ENCODE data around the gene PLEKHM1. TPM values are rescaled to one million over a fixed set of nuclear protein-coding genes. Genes with fewer than 3 reads are reported as not detected.
A peak's percentile ranks its signal among the peaks of the same experiment; 100 is the strongest.

Gene PLEKHM1
- total and polyA plus RNA-seq, 2 of the 13 experiments (the other 11 are each of a cell fraction or from before 2014, with no cell fraction given), result 7.6 to 13.5 TPM

DNA sequence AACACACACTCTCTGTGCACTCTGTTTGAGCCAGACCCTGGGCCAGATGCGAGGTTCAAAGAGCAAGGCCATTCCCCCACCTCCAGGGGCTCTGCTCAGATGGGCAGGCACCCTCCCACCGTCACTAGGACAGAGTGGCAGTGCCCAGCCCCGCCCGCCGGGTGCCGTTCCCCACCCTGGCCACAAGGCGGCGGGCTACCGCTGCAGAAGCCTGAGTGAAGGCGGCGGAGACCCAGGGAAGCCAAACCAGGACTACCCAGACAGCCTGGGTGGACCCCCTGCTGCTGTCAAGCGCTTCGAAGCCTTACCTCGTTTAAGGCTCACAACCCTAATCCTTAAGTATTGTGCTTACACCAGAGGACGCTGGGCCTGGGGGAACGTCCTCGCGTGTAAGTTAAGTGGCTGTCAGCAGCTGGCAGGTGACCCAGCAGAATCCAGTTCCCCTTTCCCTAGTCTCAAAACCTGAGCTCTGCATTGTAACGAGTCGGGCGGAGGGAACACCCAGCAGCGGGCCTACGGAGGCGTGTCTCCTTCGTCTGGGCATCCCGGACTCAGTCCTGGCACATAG, 62.4 kb downstream of the PLEKHM1 start (continued):
- TF ChIP-seq, protein P1, sequence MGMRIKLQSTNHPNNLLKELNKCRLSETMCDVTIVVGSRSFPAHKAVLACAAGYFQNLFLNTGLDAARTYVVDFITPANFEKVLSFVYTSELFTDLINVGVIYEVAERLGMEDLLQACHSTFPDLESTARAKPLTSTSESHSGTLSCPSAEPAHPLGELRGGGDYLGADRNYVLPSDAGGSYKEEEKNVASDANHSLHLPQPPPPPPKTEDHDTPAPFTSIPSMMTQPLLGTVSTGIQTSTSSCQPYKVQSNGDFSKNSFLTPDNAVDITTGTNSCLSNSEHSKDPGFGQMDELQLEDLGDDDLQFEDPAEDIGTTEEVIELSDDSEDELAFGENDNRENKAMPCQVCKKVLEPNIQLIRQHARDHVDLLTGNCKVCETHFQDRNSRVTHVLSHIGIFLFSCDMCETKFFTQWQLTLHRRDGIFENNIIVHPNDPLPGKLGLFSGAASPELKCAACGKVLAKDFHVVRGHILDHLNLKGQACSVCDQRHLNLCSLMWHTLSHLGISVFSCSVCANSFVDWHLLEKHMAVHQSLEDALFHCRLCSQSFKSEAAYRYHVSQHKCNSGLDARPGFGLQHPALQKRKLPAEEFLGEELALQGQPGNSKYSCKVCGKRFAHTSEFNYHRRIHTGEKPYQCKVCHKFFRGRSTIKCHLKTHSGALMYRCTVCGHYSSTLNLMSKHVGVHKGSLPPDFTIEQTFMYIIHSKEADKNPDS (CRISPR knock-in tag; IDR thresholded peaks at IDR 0.05), result no peak
- no peak for TF ChIP-seq NR2F6 (IDR thresholded peaks at IDR 0.05)
- TF ChIP-seq NR2F6 (CRISPR knock-in tag; IDR thresholded peaks at IDR 0.05), result peak; percentile 67
- TF ChIP-seq ZNF564 (CRISPR knock-in tag; IDR thresholded peaks at IDR 0.05), result peak; percentile 57; the same call in 1 of the 2 replicates
- TF ChIP-seq ZNF567 (CRISPR knock-in tag; IDR thresholded peaks at IDR 0.05; ENCODE audit: borderline replicate concordance), result no peak
- no peak for TF ChIP-seq DMAP1 (CRISPR knock-in tag; IDR thresholded peaks at IDR 0.05)
- no peak for TF ChIP-seq NFIB (CRISPR knock-in tag; IDR thresholded peaks at IDR 0.05; ENCODE audit: borderline replicate concordance)
- TF ChIP-seq, protein P2, sequence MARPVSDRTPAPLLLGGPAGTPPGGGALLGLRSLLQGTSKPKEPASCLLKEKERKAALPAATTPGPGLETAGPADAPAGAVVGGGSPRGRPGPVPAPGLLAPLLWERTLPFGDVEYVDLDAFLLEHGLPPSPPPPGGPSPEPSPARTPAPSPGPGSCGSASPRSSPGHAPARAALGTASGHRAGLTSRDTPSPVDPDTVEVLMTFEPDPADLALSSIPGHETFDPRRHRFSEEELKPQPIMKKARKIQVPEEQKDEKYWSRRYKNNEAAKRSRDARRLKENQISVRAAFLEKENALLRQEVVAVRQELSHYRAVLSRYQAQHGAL (CRISPR knock-in tag; IDR thresholded peaks at IDR 0.05; ENCODE audit: not compliant biosample characterization), result peak; percentile 65
- peak; percentile 77; the same call in 1 of the 2 replicates for TF ChIP-seq ZNF354B (CRISPR knock-in tag; IDR thresholded peaks at IDR 0.05)
- TF ChIP-seq, protein P3, sequence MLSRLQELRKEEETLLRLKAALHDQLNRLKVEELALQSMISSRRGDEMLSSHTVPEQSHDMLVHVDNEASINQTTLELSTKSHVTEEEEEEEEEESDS (CRISPR knock-in tag; IDR thresholded peaks at IDR 0.05; ENCODE audit: borderline replicate concordance), result no peak
- TF ChIP-seq AGO2 (optimal IDR thresholded peaks at IDR 0.05; ENCODE audit: low read depth, low read length), result no peak
- 0 out of 2 replicates have a peak, but pooled peaks have one; percentile 18 for TF ChIP-seq ONECUT2 (CRISPR knock-in tag; IDR thresholded peaks at IDR 0.05)
- no peak for TF ChIP-seq PAF1 (CRISPR knock-in tag; IDR thresholded peaks at IDR 0.05)
- no peak for TF ChIP-seq ZNF260 (CRISPR knock-in tag; IDR thresholded peaks at IDR 0.05; ENCODE audit: borderline replicate concordance, low read depth)
- no peak for TF ChIP-seq SP4 (CRISPR knock-in tag; IDR thresholded peaks at IDR 0.05)
- no peak for TF ChIP-seq U2AF2 (IDR thresholded peaks at IDR 0.05; ENCODE audit: low read depth, low read length)
- TF ChIP-seq ZNF282 (IDR thresholded peaks at IDR 0.05; ENCODE audit: partially characterized antibody), result no peak
- TF ChIP-seq GATAD1 (CRISPR knock-in tag; IDR thresholded peaks at IDR 0.05), result peak; percentile 67; the same call in 1 of the 2 replicates
- TF ChIP-seq HIVEP1 (CRISPR knock-in tag; IDR thresholded peaks at IDR 0.05), result 0 out of 2 replicates have a peak, but pooled peaks have one; percentile 15
- TF ChIP-seq RAD21 (CRISPR knock-in tag; IDR thresholded peaks at IDR 0.05), result peak; percentile 89
- TF ChIP-seq ATAD3A (CRISPR knock-in tag; IDR thresholded peaks at IDR 0.05), result no peak
- TF ChIP-seq ZNF850 (CRISPR knock-in tag; conservative IDR thresholded peaks at IDR 0.05), result no peak
- no peak for TF ChIP-seq ZNF24 (IDR thresholded peaks at IDR 0.05)
- TF ChIP-seq ZNF773 (CRISPR knock-in tag; IDR thresholded peaks at IDR 0.05; ENCODE audit: borderline replicate concordance), result no peak
- TF ChIP-seq POLR2AphosphoS2 (IDR thresholded peaks at IDR 0.05; ENCODE audit: low read depth, low read length), result no peak
- 0 out of 2 replicates have a peak, but pooled peaks have one; percentile 30 for TF ChIP-seq ZFP90 (CRISPR knock-in tag; IDR thresholded peaks at IDR 0.05; ENCODE audit: borderline replicate concordance)
- no peak for TF ChIP-seq ZSCAN30 (CRISPR knock-in tag; IDR thresholded peaks at IDR 0.05)
- no peak for TF ChIP-seq NR2F2 (IDR thresholded peaks at IDR 0.05; ENCODE audit: borderline replicate concordance, low read depth)
- no peak for TF ChIP-seq SMAD9 (CRISPR knock-in tag; IDR thresholded peaks at IDR 0.05)
- no peak for TF ChIP-seq ZBTB38 (CRISPR knock-in tag; IDR thresholded peaks at IDR 0.05)
- TF ChIP-seq MAF1 (CRISPR knock-in tag; IDR thresholded peaks at IDR 0.05; ENCODE audit: borderline replicate concordance), result no peak
- peak; percentile 46; the same call in 1 of the 2 replicates for TF ChIP-seq BHLHE40 (IDR thresholded peaks at IDR 0.05; ENCODE audit: low read length)
- peak; percentile 42; the same call in 1 of the 2 replicates for TF ChIP-seq ZNF138 (CRISPR knock-in tag; IDR thresholded peaks at IDR 0.05; ENCODE audit: low read depth)
